NCI-H345 treated with DMSO at 0.1 percent for 48 hours (cell line): ENCODE measurements around the gene EVX2.

Experiments
- DNase-seq: peaks from one replicate; lab custom pipeline; 2025; ENCODE audit not compliant: unreplicated experiment; lab: John Stamatoyannopoulos, UW

The EVX2 gene

GRCh38 chr2:176083796-176084261 is at the start of gene EVX2:
EVX2 (minus strand) TSS chr2:176083962; CDS start chr2:176083776, 186 bp downstream.
- no peak for DNase-seq

GRCh38 chr2:176133389-176133788 is 49.6 kb upstream of the EVX2 start:
- no peak for DNase-seq

DNA sequence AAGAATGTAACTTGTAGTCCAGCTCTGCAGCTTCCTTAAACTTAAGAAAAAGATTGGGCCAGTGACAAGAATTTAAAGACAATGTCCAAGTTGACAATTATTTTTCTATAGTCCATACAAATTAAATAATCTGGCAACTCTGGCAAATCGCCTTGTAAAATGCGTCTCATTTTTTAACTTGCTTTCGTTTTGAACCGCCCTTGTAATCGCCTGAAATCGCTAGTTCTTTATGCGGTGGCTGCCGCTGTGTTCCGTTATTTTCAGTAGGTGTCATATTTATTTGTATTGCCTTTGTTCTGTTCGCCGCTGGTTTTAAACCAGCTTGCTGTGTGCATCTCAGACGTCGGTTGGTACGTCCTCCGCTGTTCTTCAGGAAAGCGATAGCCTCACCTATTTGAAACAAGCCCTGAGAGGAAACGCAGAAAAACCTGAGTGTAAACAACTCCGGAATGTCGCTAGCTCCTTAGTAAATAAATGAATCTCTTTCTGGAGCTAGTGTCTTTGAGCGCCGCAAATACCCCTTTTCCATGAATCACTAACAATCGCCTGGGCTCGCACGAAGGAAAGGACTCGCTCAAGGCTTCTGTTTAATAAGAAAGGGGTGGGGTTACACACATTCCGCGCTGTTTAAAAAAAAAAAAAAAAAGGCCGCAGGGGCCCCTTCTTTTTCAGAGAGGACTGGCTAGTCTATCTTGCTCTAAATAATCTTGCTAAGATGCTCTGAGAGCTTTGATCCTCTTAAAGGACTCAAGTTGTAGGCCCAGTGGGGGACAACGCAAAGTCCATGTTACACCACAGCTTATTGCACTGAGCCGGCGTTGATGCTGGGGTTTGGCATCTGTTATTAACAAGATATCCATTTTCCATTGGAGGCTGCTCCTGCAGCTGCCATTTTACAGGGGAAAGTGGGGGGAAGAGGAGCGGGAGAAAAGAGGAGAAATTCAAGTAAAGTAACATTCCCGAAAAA is 48.7 kb upstream of the EVX2 start:
- DNase-seq, result no peak

DNA sequence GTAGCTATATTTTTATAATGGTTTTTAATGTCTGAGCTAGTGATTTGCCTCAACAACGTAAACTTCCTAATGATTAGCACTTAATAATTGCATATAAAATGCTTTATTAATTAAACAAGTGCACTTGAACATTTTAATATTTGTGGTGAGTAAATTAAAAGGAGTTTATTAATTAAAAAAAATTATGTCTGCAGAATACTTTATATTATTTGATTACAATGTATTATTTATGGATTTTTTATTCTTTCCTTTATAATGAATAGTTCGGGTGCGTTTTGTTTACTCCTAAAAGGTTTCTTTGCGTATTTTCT is 48.0 kb upstream of the EVX2 start:
- DNase-seq, result no peak

DNA sequence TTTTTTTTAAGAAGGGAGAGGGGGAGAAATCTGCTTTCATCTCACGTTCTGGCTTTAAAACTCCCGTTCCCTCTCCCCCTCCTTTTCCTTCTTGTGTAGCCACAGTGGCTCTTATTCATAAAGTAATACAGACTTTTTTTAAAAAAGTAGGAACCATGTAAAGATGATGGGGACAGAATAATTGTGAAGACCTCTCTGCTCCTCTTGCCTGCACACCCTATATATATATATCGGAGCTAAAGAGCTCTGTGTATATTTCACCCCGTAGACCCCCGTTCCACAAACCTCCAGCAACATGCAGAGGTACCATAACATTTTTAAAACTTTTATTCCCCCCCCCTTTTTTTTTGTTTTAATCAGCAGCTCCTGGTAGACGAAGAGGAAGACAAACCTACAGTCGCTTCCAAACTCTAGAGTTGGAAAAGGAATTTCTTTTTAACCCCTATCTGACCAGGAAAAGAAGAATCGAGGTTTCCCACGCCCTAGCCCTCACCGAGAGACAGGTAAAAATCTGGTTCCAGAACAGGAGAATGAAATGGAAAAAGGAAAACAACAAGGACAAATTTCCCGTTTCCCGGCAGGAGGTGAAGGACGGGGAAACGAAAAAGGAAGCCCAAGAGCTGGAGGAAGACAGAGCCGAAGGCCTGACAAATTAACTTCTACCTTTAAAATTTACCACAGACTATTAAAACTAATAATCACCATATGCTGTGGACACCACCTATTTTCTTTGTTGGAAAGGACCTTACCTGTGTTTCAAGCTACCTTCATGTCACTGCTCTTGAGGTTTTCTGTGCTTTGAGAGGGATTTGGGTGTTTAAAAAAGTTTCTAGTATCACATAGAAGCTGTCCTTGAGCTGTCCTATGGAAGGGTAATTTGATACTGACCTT is 47.4 kb upstream of the EVX2 start:
- DNase-seq, result no peak

DNA sequence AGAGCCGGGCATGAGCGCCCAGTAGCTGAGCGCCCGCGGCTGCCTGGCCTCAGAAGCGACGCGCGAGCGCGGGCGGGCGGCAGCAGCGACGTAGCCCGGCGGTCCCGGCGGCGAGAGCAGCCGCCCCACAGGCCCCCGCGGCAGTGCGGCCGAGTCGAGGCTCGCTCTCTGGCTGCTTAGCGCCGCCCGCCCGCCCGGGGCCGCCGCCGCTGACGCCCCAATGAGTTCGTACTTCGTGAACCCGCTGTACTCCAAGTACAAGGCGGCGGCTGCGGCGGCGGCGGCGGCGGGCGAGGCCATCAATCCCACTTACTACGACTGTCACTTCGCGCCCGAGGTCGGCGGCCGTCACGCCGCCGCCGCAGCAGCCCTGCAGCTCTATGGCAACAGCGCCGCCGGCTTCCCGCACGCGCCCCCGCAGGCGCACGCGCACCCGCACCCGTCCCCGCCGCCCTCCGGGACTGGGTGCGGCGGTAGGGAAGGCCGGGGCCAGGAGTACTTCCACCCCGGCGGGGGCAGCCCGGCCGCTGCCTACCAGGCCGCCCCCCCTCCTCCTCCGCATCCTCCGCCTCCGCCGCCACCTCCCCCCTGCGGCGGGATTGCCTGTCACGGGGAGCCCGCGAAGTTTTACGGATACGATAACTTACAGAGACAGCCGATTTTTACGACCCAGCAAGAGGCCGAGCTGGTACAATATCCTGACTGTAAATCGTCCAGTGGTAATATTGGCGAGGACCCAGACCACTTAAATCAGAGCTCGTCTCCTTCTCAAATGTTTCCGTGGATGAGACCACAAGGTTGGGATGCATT is 46.6 kb upstream of the EVX2 start:
- peak; percentile 57 for DNase-seq

- no peak for DNase-seq
These were observed 46.0 kb upstream of the EVX2 start for GRCh38 chr2:176129813-176130146.

- DNase-seq, result peak; percentile 64
These were observed 45.4 kb upstream of the EVX2 start, which contains the start of gene HOXD8 for GRCh38 chr2:176128982-176129796. HOXD8 (plus strand) TSS chr2:176129705; CDS start chr2:176130367, 662 bp downstream.

GRCh38 chr2:176128172-176128981 is 44.6 kb upstream of the EVX2 start:
- peak; percentile 28 for DNase-seq

- DNase-seq, result no peak
These were observed 44.0 kb upstream of the EVX2 start for GRCh38 chr2:176127774-176128072.

- peak; percentile 67 for DNase-seq
These were observed 43.4 kb upstream of the EVX2 start for GRCh38 chr2:176126929-176127773.

GRCh38 chr2:176125772-176126054 is 42.0 kb upstream of the EVX2 start:
- no peak for DNase-seq

GRCh38 chr2:176124947-176125771 is 41.4 kb upstream of the EVX2 start:
- no peak for DNase-seq

DNA sequence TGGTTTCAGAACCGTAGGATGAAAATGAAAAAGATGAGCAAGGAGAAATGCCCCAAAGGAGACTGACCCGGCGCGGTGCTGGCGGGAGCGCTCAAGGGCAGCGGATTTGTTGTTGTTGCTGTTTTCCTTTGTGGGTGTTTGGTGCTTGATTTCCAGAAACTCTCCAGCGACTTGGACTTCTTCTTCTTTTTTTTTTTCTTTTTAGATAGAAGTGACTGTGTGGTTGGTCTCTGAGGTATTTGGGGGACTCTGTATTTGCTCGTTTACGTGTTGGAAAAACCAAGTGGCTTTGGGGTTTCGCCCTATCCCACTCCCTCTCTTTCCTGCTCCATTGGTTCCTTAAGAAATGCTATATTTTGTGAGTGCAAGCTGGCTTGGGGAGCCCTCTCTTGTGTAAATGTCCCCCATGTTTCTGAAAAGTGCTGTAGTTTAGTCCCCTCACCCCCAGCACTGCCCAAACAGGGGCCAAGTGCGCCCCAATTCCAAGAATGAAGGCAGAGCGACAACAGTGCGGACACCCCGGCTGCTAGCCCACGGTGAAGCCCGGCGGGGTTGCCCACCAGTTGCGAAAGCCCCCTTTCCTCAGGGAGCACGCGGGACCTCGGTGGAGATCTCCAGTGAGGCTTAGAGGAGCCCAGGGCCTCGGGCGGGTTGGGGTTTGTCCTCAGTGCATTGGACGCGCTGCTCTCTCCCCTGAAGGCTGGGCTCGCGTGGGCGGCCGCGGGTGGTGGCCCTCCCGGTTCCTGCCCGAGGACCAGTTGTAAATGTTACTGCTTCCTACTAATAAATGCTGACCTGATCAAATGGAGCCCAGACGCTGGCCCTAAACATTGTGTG is 40.6 kb upstream of the EVX2 start:
- DNase-seq, result no peak

GRCh38 chr2:176123411-176124109 is 39.8 kb upstream of the EVX2 start:
- DNase-seq, result no peak

DNA sequence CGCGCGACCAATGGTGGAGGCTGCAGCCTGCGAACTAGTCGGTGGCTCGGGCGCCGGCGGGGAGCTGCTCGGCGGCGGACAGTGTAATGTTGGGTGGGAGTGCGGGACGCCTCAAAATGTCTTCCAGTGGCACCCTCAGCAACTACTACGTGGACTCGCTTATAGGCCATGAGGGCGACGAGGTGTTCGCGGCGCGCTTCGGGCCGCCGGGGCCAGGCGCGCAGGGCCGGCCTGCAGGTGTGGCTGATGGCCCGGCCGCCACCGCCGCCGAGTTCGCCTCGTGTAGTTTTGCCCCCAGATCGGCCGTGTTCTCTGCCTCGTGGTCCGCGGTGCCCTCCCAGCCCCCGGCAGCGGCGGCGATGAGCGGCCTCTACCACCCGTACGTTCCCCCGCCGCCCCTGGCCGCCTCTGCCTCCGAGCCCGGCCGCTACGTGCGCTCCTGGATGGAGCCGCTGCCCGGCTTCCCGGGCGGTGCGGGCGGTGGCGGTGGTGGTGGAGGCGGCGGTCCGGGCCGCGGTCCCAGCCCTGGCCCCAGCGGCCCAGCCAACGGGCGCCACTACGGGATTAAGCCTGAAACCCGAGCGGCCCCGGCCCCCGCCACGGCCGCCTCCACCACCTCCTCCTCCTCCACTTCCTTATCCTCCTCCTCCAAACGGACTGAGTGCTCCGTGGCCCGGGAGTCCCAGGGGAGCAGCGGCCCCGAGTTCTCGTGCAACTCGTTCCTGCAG is 39.1 kb upstream of the EVX2 start, which contains the start of gene HOXD9:
Gene HOXD9, plus strand, starts transcription at position 37 of the 728 bp plus-strand sequence. Its CDS starts 50 bp downstream, at position 87.
- DNase-seq, result peak; percentile 31
